HG03469 (cell line): ENCODE data around the gene IFT43.

Experiments used
- ATAC-seq: cut with Tn5 transposase; IDR thresholded peaks from one replicate; pipeline ENCODE4 v1.9.1; 2021; ENCODE audit warnings: mild to moderate bottlenecking, moderate library complexity, moderate number of reproducible peaks; ENCODE audit not compliant: unreplicated experiment

IFT43 gene

GRCh38 chr14:76101391-76102379 lies 116.1 kb downstream of the IFT43 start:
- ATAC-seq: no peak

- ATAC-seq: no peak
Measured at GRCh38 chr14:76104802-76105355, 119.3 kb downstream of the IFT43 start.

- no peak for ATAC-seq
Measured at GRCh38 chr14:76106188-76106587, 120.6 kb downstream of the IFT43 start.

GRCh38 chr14:76109087-76109880 lies 123.7 kb downstream of the IFT43 start:
- no peak for ATAC-seq

DNA sequence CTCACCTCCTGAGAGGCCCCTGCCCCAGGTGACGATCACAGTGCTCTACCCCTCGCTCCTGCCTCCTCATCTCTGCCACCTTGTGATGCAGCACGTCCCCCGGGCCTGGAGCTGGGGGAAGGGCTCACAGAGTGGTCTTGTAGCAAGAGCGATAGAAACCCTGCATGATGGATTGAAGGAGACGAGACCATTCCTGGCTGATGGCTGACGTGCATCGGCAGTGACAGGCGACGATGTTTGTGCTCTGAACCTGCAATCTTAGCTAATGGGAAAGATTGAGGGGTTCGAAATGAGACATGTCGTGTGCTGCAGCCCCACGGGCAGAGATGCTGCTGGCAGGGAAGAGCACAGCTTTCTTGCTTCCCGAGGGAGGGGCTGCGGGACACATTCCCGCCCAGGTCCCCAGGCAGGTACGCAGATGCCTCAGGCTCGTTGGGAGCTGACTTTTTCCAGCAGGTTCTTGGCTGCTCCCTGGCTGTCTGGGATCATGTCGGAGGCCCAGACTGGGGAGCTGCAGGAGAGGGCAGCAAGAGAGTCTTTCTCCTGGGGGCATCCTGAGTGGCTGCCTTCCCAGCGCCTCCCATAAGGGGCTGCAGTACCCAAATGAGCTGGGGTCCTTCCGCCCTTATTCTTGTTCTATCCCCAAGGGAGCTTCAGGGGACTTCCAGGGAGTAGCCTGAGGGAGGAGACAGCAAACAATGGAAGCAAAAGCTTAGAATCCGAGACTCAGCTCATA lies 127.5 kb downstream of the IFT43 start:
- no peak for ATAC-seq

DNA sequence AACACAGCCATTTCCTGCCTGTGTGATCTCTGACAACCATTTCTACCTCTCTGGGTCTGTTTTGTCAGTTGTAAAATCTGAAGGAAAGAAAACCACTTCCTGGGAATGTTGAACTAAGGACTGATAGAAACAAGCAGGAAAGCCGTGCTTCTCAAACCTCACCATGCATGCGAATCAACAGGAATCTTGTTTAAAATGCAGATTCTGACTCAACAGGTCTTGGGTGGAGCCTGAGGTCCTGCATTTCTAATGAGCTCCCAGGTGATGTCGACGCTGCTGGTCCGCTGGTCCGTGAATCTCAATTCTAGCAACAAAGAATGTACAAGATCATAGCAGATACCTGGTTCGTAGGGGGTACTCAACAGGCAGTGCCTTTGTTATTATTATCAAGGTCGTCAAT lies 128.1 kb downstream of the IFT43 start:
- ATAC-seq: no peak

DNA sequence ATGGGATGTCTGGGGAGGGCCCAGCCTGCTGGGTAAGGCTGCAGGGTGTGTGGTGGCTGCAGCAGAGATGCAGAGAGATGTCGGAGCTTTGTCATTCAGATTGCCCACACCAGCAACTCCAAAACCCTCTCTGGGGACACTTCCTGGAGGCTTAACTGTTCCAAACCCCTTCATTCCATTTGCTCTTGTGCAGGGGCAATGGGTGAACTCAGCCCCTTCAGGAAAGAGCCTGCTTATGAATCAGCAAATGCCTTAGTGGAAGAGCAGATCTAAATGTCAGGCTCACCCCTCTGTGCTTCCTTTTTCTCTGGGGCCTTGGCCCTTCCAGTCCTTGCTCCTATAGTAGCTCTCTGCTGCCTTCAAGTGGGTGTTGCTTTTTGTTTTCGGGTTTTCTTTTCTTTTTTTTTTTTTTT lies 129.5 kb downstream of the IFT43 start:
- no peak for ATAC-seq

- no peak for ATAC-seq
Measured at GRCh38 chr14:76117789-76118484, 132.4 kb downstream of the IFT43 start.

DNA sequence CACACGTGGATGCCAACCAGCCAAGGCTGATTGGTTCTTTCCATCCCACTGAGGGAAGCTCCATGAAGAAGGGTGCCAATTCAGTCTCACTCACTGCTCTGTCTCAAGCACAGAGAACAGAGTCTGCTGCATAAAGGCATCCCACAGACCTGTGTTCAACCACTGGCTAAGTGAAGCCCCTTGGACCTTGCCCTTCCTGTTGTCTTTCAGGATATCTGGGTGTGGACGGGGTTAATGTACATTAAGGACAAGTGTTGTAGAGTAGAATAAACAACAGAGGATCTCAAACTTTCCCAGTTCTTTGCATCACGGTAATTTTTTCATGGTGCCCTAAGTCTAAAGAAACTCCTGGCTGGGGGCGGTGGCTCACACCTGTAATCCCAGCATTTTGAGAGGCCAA lies 133.0 kb downstream of the IFT43 start:
- no peak for ATAC-seq

GRCh38 chr14:76121089-76121748 lies 135.7 kb downstream of the IFT43 start:
- ATAC-seq: no peak

GRCh38 chr14:76123426-76124225 lies 138.1 kb downstream of the IFT43 start:
- no peak for ATAC-seq

DNA sequence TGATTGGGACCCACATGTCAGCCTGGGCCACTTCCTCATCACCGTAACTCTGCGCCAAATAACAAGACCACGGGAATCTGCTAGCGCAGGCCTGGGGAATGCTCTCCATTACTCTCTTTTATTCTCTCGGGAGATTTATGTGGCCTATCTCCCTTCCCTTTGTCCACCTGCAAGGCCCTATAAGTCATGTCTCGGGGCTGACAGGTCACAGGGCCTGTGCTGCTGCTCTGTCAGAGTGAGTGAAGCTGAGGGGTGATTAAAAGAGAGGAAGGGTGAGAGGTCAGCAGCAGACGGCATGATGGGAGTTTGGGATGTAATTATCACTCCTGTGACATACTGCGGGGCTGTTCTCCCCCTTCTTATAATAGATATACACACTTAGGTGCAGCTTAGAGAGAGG lies 139.9 kb downstream of the IFT43 start:
- no peak for ATAC-seq

GRCh38 chr14:76126076-76126475 lies 140.5 kb downstream of the IFT43 start:
- no peak for ATAC-seq

- no peak for ATAC-seq
Measured at GRCh38 chr14:76129851-76130576, 144.5 kb downstream of the IFT43 start.

GRCh38 chr14:76131071-76131965 lies 145.8 kb downstream of the IFT43 start:
- no peak for ATAC-seq

GRCh38 chr14:76133103-76133502 lies 147.5 kb downstream of the IFT43 start:
- no peak for ATAC-seq
